Stimulated activated CD8-positive, alpha-beta memory T cell treated with anti-CD3 and anti-CD28 coated beads, Interleukin-12 subunit alpha, Interleukin-12 subunit beta, amount 100 ng/mL, for 4 hours (primary cell): ENCODE data around the gene DDTL.
"Not testable (repeated sequence)": the region's sequence is repeated elsewhere in the genome, so short reads cannot be mapped to it uniquely, and the experiment has no call there.

ENCODE experiments used
- DNase-seq: peaks from one replicate; pipeline ENCODE4 v3.0.0-alpha.2; 2020; ENCODE audit warnings: low read depth

Gene DDTL

GRCh38 chr22:23966568-23966967 lies at the start of gene DDTL:
TSS of gene DDTL (plus strand) at chr22:23966888. CDS start at chr22:23966915, 27 bp downstream.
- DNase-seq, result not testable (repeated sequence)

- not testable (repeated sequence) for DNase-seq
Observed at GRCh38 chr22:23920267-23920611, 46.4 kb upstream of the DDTL start.

GRCh38 chr22:23921586-23922201 lies 45.0 kb upstream of the DDTL start:
- DNase-seq, result not testable (repeated sequence)

- no peak for DNase-seq
Observed at GRCh38 chr22:23922921-23923320, 43.8 kb upstream of the DDTL start.

- DNase-seq, result no peak
Observed at GRCh38 chr22:23925020-23925606, 41.6 kb upstream of the DDTL start.

GRCh38 chr22:23926561-23926960 lies 40.1 kb upstream of the DDTL start:
- no peak for DNase-seq

- no peak for DNase-seq
Observed at GRCh38 chr22:23938328-23939016, 28.2 kb upstream of the DDTL start.

GRCh38 chr22:23939017-23939357 lies 27.7 kb upstream of the DDTL start:
- DNase-seq, result no peak

GRCh38 chr22:23940166-23940565 lies 26.5 kb upstream of the DDTL start:
- DNase-seq, result not testable (repeated sequence)

GRCh38 chr22:23947391-23947790 lies 19.3 kb upstream of the DDTL start:
- not testable (repeated sequence) for DNase-seq

GRCh38 chr22:23949764-23950163 lies 16.9 kb upstream of the DDTL start:
- DNase-seq, result not testable (repeated sequence)

- not testable (repeated sequence) for DNase-seq
Observed at GRCh38 chr22:23951383-23951782, 15.3 kb upstream of the DDTL start.

- not testable (repeated sequence) for DNase-seq
Observed at GRCh38 chr22:23952794-23953405, 13.8 kb upstream of the DDTL start.

GRCh38 chr22:23953485-23953884 lies 13.2 kb upstream of the DDTL start:
- DNase-seq, result not testable (repeated sequence)

- not testable (repeated sequence) for DNase-seq
Observed at GRCh38 chr22:23954193-23954990, 12.3 kb upstream of the DDTL start.

GRCh38 chr22:23954991-23955305 lies 11.7 kb upstream of the DDTL start:
- DNase-seq, result not testable (repeated sequence)

GRCh38 chr22:23955886-23956285 lies 10.8 kb upstream of the DDTL start:
- not testable (repeated sequence) for DNase-seq

GRCh38 chr22:23956301-23956900 lies 10.3 kb upstream of the DDTL start:
- peak; percentile 33 for DNase-seq

GRCh38 chr22:23961084-23961771 lies 5.5 kb upstream of the DDTL start, which contains the start of gene GSTT2B:
TSS of gene GSTT2B (minus strand) at chr22:23961195. CDS start at chr22:23961131, 64 bp downstream.
- not testable (repeated sequence) for DNase-seq

GRCh38 chr22:23966094-23966493 lies 594 bp upstream of the DDTL start:
- DNase-seq, result not testable (repeated sequence)

GRCh38 chr22:23969071-23969470 lies 2.4 kb downstream of the DDTL start:
- DNase-seq, result no peak
